D721Med (cell line): Measurements from ENCODE around the gene KRTAP10-6.
"Not testable (repeated sequence)": the region's sequence is repeated elsewhere in the genome, so short reads cannot be mapped to it uniquely, and the experiment has no call there.

ENCODE experiments used
- DNase-seq: peaks from one replicate; pipeline ENCODE4 v3.0.0; 2011; ENCODE audit warnings: low spot score; ENCODE audit not compliant: insufficient read length
- FAIRE-seq: peaks from 2 replicates; lab custom pipeline; 2011; peaks lifted over from hg19 to GRCh38; lab: Jason Lieb, UNC
- TF ChIP-seq, protein P1 (sequence below): IDR thresholded peaks from 2 replicates; pipeline ENCODE4 v1.5.1; 2012; ENCODE audit warnings: mild to moderate bottlenecking, control low read depth; ENCODE audit not compliant: insufficient read depth; ENCODE audit errors: missing control alignments

Gene KRTAP10-6

DNA sequence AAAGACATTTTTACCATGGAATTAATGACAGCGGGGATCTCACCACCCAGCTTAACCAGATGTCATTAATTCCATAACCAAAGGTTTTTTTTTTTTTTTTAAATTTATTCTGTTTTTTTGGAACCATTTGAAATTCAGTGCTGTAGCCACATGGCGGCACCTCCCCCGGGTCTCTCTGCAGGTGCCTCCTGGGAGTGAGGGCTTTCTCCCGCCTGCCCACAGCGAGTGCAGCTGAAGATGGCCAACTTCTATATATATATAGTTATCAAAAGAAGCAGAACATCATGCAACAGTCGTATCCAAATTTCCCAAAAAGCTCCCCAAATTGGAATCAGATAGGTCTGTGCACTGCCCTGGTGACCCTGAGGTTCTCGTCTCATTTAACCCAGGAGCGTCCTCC lies 23.2 kb upstream of the KRTAP10-6 start:
- FAIRE-seq = no peak
- TF ChIP-seq, protein P1, sequence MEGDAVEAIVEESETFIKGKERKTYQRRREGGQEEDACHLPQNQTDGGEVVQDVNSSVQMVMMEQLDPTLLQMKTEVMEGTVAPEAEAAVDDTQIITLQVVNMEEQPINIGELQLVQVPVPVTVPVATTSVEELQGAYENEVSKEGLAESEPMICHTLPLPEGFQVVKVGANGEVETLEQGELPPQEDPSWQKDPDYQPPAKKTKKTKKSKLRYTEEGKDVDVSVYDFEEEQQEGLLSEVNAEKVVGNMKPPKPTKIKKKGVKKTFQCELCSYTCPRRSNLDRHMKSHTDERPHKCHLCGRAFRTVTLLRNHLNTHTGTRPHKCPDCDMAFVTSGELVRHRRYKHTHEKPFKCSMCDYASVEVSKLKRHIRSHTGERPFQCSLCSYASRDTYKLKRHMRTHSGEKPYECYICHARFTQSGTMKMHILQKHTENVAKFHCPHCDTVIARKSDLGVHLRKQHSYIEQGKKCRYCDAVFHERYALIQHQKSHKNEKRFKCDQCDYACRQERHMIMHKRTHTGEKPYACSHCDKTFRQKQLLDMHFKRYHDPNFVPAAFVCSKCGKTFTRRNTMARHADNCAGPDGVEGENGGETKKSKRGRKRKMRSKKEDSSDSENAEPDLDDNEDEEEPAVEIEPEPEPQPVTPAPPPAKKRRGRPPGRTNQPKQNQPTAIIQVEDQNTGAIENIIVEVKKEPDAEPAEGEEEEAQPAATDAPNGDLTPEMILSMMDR = no peak
- no peak for DNase-seq

DNA sequence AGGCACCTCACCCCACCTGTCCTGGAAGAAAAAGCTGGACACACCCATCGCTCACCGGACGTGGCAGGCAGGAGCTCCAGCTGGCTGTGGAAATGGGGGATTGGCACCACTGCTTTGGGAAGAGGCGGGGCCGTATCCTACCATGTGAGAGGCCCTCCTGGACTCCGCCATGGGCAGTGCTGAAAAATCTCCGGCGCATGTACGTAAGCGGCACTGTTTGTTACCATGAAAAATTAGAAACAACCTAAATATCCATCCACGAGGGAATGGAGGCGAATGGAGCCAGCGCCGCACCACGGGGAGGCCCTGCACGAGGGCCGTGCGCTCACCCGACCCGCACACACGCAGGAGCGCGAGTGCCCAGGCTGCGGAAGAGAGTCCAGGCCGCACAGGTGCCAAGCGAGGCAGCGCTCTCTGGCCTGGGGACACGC lies 22.7 kb upstream of the KRTAP10-6 start:
- DNase-seq (no peak), FAIRE-seq (no peak)
- TF ChIP-seq, protein P1 = no peak

DNA sequence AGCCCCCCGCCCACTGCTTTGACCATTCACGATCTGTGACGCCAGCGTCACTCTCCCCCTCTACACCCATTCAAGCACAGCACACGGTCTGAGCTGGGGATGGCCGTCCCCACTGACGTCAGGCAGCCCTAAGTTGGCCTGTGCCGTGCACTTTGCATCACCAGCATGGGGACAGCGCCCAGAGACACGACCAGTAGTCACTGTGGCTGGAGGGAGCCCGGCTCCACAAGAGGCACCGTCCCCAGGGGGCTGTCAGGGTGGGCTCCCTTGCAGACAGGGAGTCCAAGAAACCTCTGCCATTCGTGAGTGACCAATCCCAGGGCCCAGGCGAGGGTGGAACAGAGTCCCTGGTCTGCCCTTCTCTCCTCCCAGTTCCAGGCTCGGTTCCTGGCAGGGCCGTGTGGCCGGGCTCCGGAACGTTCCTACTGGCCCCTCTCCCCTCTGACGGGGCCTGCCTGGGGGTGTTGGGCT lies 21.9 kb upstream of the KRTAP10-6 start:
- DNase-seq (no peak), FAIRE-seq (no peak)
- TF ChIP-seq, protein P1 = no peak

DNA sequence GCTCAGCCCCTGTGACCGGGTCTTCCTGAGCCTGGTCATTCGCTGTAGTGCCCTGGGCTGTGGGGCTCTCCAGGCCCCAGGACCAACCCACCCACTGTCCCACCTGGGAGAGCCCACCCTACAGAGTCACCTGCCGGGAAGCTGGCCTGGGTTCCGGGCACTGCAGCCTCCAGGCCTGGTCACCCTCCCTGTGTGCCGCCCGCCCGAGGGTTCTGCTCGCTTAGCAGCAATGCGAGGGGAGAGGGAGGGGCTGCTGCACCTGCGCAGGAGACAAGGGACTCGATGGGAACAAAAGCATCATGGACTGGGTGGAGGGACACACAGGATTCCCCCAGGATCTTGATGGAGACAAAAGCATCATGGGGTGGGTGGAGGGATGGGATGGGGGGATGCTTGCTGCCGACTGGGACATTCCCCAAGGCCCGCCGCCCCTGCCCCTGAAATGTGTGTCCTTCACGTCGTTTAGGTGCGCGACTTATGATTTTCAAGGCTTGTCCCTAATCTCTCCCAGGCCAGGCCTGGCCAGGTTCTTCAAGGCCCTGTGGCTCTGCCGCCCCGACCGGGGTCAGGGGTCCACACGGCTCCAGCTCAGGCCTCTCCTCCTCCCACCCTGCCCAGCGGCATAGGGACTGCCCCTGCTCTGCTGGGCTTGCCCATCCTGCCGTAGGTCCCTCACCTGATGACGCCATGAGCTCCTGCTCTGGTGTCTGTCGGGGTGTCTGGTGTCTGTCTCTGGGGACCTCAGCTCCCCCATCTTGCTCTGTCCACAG lies 21.3 kb upstream of the KRTAP10-6 start:
- FAIRE-seq (no peak), DNase-seq (no peak)
- TF ChIP-seq, protein P1 = no peak

DNA sequence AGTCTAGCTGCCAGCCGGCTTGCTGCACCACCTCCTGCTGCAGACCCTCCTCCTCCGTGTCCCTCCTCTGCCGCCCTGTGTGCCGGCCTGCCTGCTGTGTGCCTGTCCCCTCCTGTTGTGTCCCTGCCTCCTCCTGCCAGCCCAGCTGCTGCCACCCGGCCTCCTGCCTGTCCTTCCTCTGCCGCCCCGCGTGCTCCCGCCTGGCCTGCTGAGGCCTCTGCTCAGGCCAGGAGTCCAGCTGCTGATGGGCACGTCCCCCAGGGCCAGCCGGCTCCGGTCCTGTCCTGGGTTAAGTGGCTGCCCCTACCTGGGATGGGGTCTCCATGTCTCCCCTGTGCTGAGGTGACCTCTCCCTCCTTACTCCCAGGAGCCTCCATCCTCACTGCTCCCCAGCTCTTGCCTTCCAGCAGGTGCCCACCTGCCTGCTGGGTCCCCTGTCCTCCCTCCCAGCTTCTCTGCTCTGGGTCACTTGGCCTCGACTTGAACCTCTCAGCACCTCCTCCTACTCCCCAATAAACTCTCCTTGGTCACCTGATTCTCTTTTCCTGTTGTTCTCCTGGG lies 20.4 kb upstream of the KRTAP10-6 start:
- TF ChIP-seq, protein P1 = no peak
- DNase-seq (no peak), FAIRE-seq (no peak)

DNA sequence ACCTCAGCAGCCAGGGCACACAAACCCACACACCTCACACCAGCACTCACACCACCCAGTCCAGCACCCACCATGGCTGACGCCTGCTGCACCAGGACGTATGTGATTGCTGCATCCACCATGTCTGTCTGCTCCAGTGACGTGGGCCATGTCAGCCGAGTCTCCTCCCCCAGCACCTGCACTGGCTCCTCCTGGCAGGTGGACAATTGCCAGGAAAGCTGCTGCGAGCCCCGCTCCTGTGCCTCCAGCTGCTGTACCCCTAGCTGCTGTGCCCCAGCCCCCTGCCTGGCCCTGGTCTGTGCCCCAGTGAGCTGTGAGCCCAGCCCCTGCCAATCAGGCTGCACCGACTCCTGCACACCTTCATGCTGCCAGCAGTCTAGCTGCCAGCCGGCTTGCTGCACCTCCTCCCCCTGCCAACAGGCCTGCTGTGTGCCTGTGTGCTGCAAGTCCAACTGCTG lies 19.8 kb upstream of the KRTAP10-6 start, which contains the start of gene KRTAP10-8:
KRTAP10-8 (plus strand) TSS at position 51 of the 458 bp plus-strand sequence; CDS start at position 73, 22 bp downstream.
- no peak for FAIRE-seq
- TF ChIP-seq, protein P1 = no peak
- no peak for DNase-seq

DNA sequence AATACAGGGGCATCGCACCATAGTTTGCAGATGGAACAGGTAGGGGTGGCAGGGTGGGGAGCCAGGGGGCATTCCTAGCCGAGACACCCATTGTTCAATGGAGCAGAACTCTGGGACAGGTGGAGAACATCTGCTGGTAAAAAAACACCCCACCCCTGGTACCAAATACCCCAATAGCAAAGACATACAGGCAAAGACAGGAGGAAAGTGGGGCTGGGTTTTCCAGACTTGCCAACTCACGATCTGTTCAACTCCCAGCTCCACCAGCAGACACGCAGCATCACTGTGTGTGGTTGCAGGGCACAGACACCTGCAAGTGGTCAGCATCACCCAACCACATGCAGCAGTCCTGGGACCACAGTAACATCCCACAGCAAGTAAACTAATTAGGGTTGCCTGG lies 19.2 kb upstream of the KRTAP10-6 start:
- FAIRE-seq (no peak), DNase-seq (no peak)
- TF ChIP-seq, protein P1 = no peak

DNA sequence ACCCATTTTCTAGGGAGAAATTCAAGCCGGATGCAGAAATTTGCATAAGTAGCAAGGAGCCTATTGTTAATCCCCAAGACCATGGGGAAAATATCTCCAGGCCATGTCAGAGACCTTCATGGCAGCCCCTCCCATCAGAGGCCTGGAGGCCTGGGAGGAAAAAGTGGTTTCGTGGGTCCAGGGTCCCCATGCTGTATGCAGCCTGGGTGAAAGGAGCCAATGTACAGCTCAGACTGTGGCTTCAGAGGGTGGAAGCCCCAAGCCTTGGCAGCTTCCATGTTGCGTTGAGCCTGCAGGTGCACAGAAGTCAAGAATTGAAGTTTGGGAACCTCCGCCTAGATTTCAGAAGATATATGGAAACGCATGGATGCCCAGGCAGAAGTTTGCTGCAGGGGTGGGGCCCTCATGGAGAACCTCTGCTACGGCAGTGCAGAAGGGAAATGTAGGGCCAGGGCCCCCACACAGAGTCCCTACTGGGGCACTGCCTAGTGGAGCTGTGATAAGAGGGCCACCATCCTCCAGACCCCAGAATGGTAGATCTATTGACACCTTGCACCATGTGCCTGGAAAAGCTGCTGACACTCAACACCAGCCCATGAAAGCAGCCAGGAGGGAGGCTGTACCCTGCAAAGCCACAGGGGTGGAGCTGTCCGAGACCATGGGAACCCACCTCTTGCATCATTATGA lies 18.0 kb upstream of the KRTAP10-6 start:
- not testable (repeated sequence) for FAIRE-seq

More for the DNA sequence above, 18.0 kb upstream of the KRTAP10-6 start:
- DNase-seq = not testable (repeated sequence)
